Measurements from ENCODE around the gene AGR2. TPM values are rescaled to one million over a fixed set of nuclear protein-coding genes. Genes with fewer than 3 reads are reported as not detected.

Gene AGR2
- total RNA-seq, 4 donors from 2014 or later = 2.6 to 23.9 (median 4.1) TPM; not detected in 1

DNA sequence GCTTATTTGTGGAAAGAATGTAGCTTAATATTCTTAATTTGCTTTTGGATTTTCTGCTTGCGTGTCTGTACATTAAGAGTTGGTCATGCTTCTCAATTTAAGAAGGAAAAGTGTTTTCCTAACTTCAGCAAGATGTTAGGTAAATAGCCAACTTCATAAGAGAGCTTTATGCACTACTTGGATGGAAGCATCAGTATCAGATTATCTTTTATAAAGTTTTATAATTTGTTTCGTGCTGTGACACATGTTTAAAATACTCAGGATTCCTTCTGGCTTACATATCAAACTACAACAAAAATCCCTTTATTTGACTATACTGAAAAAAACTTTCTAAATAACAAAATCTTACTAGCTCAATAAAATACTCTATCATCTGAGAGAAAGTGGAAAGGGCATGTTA is 34.8 kb upstream of the AGR2 start:
- Histone ChIP-seq H3K9me3 (no peaks in the 10 kb centered on the region), H3K4me3 (replicated peaks in 1 of 3) (no peak overlapping the region), H3K36me3 (no peaks in the 10 kb centered on the region), H3K27ac (no peak overlapping the region), H3K27me3 (no peaks in the 10 kb centered on the region), H3K4me1 (peaks cover 0 to 18% of the 10 kb centered on the region in 2 donors)
- DNase-seq = no peak
- TF ChIP-seq, protein P1, sequence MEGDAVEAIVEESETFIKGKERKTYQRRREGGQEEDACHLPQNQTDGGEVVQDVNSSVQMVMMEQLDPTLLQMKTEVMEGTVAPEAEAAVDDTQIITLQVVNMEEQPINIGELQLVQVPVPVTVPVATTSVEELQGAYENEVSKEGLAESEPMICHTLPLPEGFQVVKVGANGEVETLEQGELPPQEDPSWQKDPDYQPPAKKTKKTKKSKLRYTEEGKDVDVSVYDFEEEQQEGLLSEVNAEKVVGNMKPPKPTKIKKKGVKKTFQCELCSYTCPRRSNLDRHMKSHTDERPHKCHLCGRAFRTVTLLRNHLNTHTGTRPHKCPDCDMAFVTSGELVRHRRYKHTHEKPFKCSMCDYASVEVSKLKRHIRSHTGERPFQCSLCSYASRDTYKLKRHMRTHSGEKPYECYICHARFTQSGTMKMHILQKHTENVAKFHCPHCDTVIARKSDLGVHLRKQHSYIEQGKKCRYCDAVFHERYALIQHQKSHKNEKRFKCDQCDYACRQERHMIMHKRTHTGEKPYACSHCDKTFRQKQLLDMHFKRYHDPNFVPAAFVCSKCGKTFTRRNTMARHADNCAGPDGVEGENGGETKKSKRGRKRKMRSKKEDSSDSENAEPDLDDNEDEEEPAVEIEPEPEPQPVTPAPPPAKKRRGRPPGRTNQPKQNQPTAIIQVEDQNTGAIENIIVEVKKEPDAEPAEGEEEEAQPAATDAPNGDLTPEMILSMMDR (IDR thresholded peaks at IDR 0.05) = no peak
- no peak for TF ChIP-seq POLR2A (IDR thresholded peaks at IDR 0.05)
- intact Hi-C loops (cut with DNase I) = no loop called here
- WGBS, 2 donors = 82 to 89% methylated on average over 2 of the region's 2 CpGs

GRCh38 chr7:16838891-16839290 is 34.1 kb upstream of the AGR2 start:
- DNase-seq = no peak
- WGBS, 2 donors = 93 to 95% methylated on average over 1 of the region's 1 CpG

DNA sequence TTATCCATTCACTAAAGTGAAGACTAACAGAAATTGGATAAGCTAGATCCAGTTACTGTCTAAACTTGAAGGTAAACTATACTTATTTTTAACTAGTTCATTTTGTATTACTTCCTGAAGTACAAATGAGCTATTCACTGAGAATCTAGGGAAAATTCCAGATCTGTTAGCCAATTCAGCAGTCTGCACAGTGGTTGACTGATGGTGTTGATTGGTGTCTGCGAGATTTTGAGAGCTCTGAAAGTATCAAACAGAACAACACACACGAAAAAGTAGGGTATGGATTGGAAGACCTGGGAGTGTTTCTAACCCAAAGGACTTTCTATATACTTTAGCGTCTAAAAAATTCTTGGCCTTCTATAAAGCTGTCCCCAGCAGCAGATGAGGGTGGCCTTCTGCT is 33.6 kb upstream of the AGR2 start:
- Histone ChIP-seq H3K27me3 (no peaks in the 10 kb centered on the region), H3K27ac (no peak overlapping the region), H3K4me3 (replicated peaks in 1 of 3) (no peak overlapping the region), H3K4me1 (peaks cover 0 to 18% of the 10 kb centered on the region in 2 donors), H3K9me3 (no peaks in the 10 kb centered on the region), H3K36me3 (no peaks in the 10 kb centered on the region)
- intact Hi-C loops (cut with DNase I) = no loop called here
- no peak for DNase-seq
- TF ChIP-seq POLR2A (IDR thresholded peaks at IDR 0.05) = no peak
- TF ChIP-seq, protein P1 (IDR thresholded peaks at IDR 0.05) = no peak
- 66 to 95% methylated on average over 3 of the region's 3 CpGs for WGBS, 2 donors

More at GRCh38 chr7:16838891-16839290, 34.1 kb upstream of the AGR2 start:
- TF ChIP-seq POLR2A (IDR thresholded peaks at IDR 0.05) = no peak
- TF ChIP-seq, protein P1 (IDR thresholded peaks at IDR 0.05) = no peak
- Histone ChIP-seq H3K27ac (no peak overlapping the region), H3K9me3 (no peaks in the 10 kb centered on the region), H3K4me1 (peaks cover 0 to 18% of the 10 kb centered on the region in 2 donors), H3K27me3 (no peaks in the 10 kb centered on the region), H3K4me3 (replicated peaks in 1 of 3) (no peak overlapping the region), H3K36me3 (no peaks in the 10 kb centered on the region)
- intact Hi-C loops (cut with DNase I) = no loop called here

GRCh38 chr7:16836481-16836880 is 31.7 kb upstream of the AGR2 start:
- Histone ChIP-seq H3K36me3 (no peaks in the 10 kb centered on the region), H3K9me3 (no peaks in the 10 kb centered on the region), H3K27me3 (no peaks in the 10 kb centered on the region), H3K4me1 (peaks cover 0 to 13% of the 10 kb centered on the region in 2 donors), H3K27ac (no peak overlapping the region), H3K4me3 (replicated peaks in 1 of 3) (no peak overlapping the region)
- 85 to 93% methylated on average over 5 of the region's 5 CpGs for WGBS, 2 donors
- TF ChIP-seq POLR2A (IDR thresholded peaks at IDR 0.05) = no peak
- TF ChIP-seq, protein P1 (IDR thresholded peaks at IDR 0.05) = no peak
- intact Hi-C loops (cut with DNase I) = no loop called here
- no peak for DNase-seq

- TF ChIP-seq, protein P1 (IDR thresholded peaks at IDR 0.05) = no peak
- no peak for TF ChIP-seq POLR2A (IDR thresholded peaks at IDR 0.05)
- no peaks in the 10 kb centered on the region for H3K9me3 ChIP-seq
- WGBS, 2 donors = 89 to 97% methylated on average over 1 of the region's 1 CpG
- intact Hi-C loops (cut with DNase I) = no loop called here
- no peak overlapping the region for H3K27ac ChIP-seq
- no peaks in the 10 kb centered on the region for H3K27me3 ChIP-seq
- H3K4me3 ChIP-seq (replicated peaks in 1 of 3) = no peak overlapping the region
- H3K4me1 ChIP-seq = no peaks in the 10 kb centered on the region
- no peak for DNase-seq
- H3K36me3 ChIP-seq = no peaks in the 10 kb centered on the region
Measured at GRCh38 chr7:16833373-16833772, 28.6 kb upstream of the AGR2 start.
